HG02970 (cell line): ENCODE results near the gene BRCA1.

ENCODE experiments used
- ATAC-seq: cut with Tn5 transposase; IDR thresholded peaks from one replicate; pipeline ENCODE4 v1.9.1; 2021; ENCODE audit warnings: mild to moderate bottlenecking, moderate library complexity, moderate number of reproducible peaks; ENCODE audit not compliant: unreplicated experiment, low FRiP score

The BRCA1 gene

GRCh38 chr17:43027091-43028032 is 97.8 kb downstream of the BRCA1 start:
- ATAC-seq, result no peak

GRCh38 chr17:43026595-43026994 is 98.6 kb downstream of the BRCA1 start:
- ATAC-seq, result no peak

GRCh38 chr17:43025766-43026537 is 99.2 kb downstream of the BRCA1 start:
- ATAC-seq, result no peak

GRCh38 chr17:43025290-43025657 is 99.9 kb downstream of the BRCA1 start:
- ATAC-seq, result no peak

GRCh38 chr17:43024407-43025289 is 100.5 kb downstream of the BRCA1 start, which contains the start of gene RND2:
Gene RND2, plus strand, starts transcription at chr17:43025231. Its CDS starts 117 bp downstream, at chr17:43025348.
- ATAC-seq, result no peak

GRCh38 chr17:43021741-43022512 is 103.2 kb downstream of the BRCA1 start, which contains the start of gene VAT1:
Gene VAT1, minus strand, starts transcription at chr17:43022385. Its CDS starts 63 bp downstream, at chr17:43022322.
- peak; percentile 42 for ATAC-seq

- ATAC-seq, result no peak
These were observed 104.1 kb downstream of the BRCA1 start for GRCh38 chr17:43020789-43021740.

GRCh38 chr17:43020030-43020621 is 105.0 kb downstream of the BRCA1 start:
- no peak for ATAC-seq

- no peak for ATAC-seq
These were observed 105.7 kb downstream of the BRCA1 start for GRCh38 chr17:43019418-43019817.

- ATAC-seq, result no peak
These were observed 106.2 kb downstream of the BRCA1 start for GRCh38 chr17:43018932-43019331.

GRCh38 chr17:43018008-43018853 is 106.9 kb downstream of the BRCA1 start:
- no peak for ATAC-seq

GRCh38 chr17:43016216-43016615 is 108.9 kb downstream of the BRCA1 start:
- ATAC-seq, result no peak

GRCh38 chr17:43015579-43015978 is 109.6 kb downstream of the BRCA1 start:
- ATAC-seq, result no peak

- ATAC-seq, result no peak
These were observed 110.3 kb downstream of the BRCA1 start for GRCh38 chr17:43014649-43015542.

- ATAC-seq, result no peak
These were observed 111.0 kb downstream of the BRCA1 start for GRCh38 chr17:43014020-43014648.

GRCh38 chr17:43013296-43013695 is 111.9 kb downstream of the BRCA1 start:
- no peak for ATAC-seq
